Measurements from ENCODE around the gene RBM24. TPM values are rescaled to one million over a fixed set of nuclear protein-coding genes. Genes with fewer than 3 reads are reported as not detected.
A peak's percentile ranks its signal among the peaks of the same experiment; 100 is the strongest.

RBM24 gene
- total and polyA plus RNA-seq, 2 of the 13 experiments (the other 11 are each of a cell fraction or from before 2014, with no cell fraction given): 1.5 to 14.2 TPM

GRCh38 chr6:17240803-17241500 lies 40.2 kb upstream of the RBM24 start:
- Histone ChIP-seq H3K36me3 (replicated peaks in 1 of 2; ENCODE audit: control insufficient read depth in 1 of 2, insufficient read depth in 2 of 2, low read length in 2 of 2) (no peaks in the 10 kb centered on the region), H3K27ac (ENCODE audit: extremely low read length, insufficient read depth, low read length) (no peak overlapping the region), H3K4me2 (ENCODE audit: low read depth, low read length) (no peak overlapping the region), H3K4me1 (ENCODE audit: insufficient read depth, low read length) (no peaks in the 10 kb centered on the region), H3K9me3 (ENCODE audit: low read length) (no peaks in the 10 kb centered on the region), H3K79me2 (ENCODE audit: insufficient read depth, low read length) (no peaks in the 10 kb centered on the region), H3K9ac (ENCODE audit: insufficient read depth, low read depth, low read length) (no peak overlapping the region), H4K20me1 (ENCODE audit: insufficient read depth, low read length) (no peaks in the 10 kb centered on the region), H3K27me3 (ENCODE audit: control insufficient read depth in 1 of 2, insufficient read depth in 2 of 2, low read length in 2 of 2) (peaks cover 0 to 5% of the 10 kb centered on the region in 2 experiments; a peak in 1 of 5 replicates), H3K4me3 (replicated peaks in 1 of 3; ENCODE audit: insufficient read depth in 1 of 3, low read depth in 2 of 3, low read length in 3 of 3) (no peak overlapping the region), H2AFZ (ENCODE audit: low read length) (no peak overlapping the region)
- no TSS peak for BruUV-seq (replicated peaks)
- in situ Hi-C loops (cut with HindIII; ENCODE audit: extremely low pct_ligation_motif_present, low pct_unique_long_range_greater_than_20kb): no loop called here
- FAIRE-seq: no peak
- no peak for TF ChIP-seq ZNF513 (CRISPR knock-in tag; conservative IDR thresholded peaks at IDR 0.05)
- peak; percentile 56; the same call in 1 of the 2 replicates for TF ChIP-seq ZNF317 (CRISPR knock-in tag; IDR thresholded peaks at IDR 0.05)
- TF ChIP-seq GATA4 (IDR thresholded peaks at IDR 0.05; ENCODE audit: borderline replicate concordance, low read depth): no peak
- no peak for TF ChIP-seq ZNF782 (CRISPR knock-in tag; IDR thresholded peaks at IDR 0.05; ENCODE audit: borderline replicate concordance)
- TF ChIP-seq ZHX2 (IDR thresholded peaks at IDR 0.05; ENCODE audit: low read depth): no peak
- TF ChIP-seq ZHX2 (CRISPR knock-in tag; IDR thresholded peaks at IDR 0.05; ENCODE audit: borderline replicate concordance): no peak
- TF ChIP-seq ZNF337 (CRISPR knock-in tag; IDR thresholded peaks at IDR 0.05; ENCODE audit: borderline replicate concordance, low read depth): no peak
- ATAC-seq: no peak
- CTCF ChIA-PET (ENCODE audit: low intra/inter-chr PET ratio, low total read pairs): no interaction called here
- POLR2A ChIA-PET: no interaction called here
- intact Hi-C loops (cut with micrococcal nuclease; ENCODE audit: unreplicated experiment): no loop called here
- DNase-seq (ENCODE audit: low spot score): no peak
- 2% methylated on average over 3 of the region's 3 CpGs for WGBS (ENCODE audit: low lambda C conversion rate)

Measured in HepG2 (cell line).